Neural cell (in vitro differentiated cells): ENCODE data around the gene SCN4B. TPM values are rescaled to one million over a fixed set of nuclear protein-coding genes. Genes with fewer than 3 reads are reported as not detected.

Source experiments
- H2AFZ ChIP-seq: fragments of 200-600, 300-800 bp; sonication (generic), shearing (Covaris generic); 2 replicates; pipeline ENCODE4 v1.6.0; 2014; ENCODE audit warnings: low read depth, mild to moderate bottlenecking, antibody characterized with exemption, low read length, moderate library complexity
- H3F3A ChIP-seq: fragments of 200-600 bp; shearing (Covaris generic); 2 replicates; pipeline ENCODE4 v1.6.1; 2016; ENCODE audit warnings: mild to moderate bottlenecking, moderate library complexity, mixed read lengths, antibody characterized with exemption, low read length; ENCODE audit not compliant: insufficient read depth, poor library complexity, severe bottlenecking
- H3K27ac ChIP-seq: fragments of 200-600, 300-800 bp; sonication (generic), shearing (Covaris generic); 2 replicates; pipeline ENCODE4 v1.5.1; 2014; ENCODE audit warnings: mild to moderate bottlenecking, low read length, moderate library complexity
- H3K27me3 ChIP-seq: fragments of 300-800, 200-600 bp; sonication (generic), shearing (Covaris generic); 2 replicates; pipeline ENCODE4 v1.6.0; 2014; ENCODE audit warnings: mild to moderate bottlenecking, low read depth, low read length, moderate library complexity; ENCODE audit not compliant: insufficient read depth
- H3K36me3 ChIP-seq: fragments of 300-800, 200-600 bp; sonication (generic), shearing (Covaris generic); 2 replicates; pipeline ENCODE4 v1.5.1; 2014; ENCODE audit warnings: mild to moderate bottlenecking, antibody characterized with exemption, low read length, moderate library complexity; ENCODE audit not compliant: insufficient read depth
- H3K4me2 ChIP-seq: fragments of 300-800, 200-600 bp; sonication (generic), shearing (Covaris generic); 2 replicates; pipeline ENCODE4 v1.6.0; 2014; ENCODE audit warnings: mild to moderate bottlenecking, low read length
- H3K4me3 ChIP-seq: fragments of 300-800, 200-600 bp; sonication (generic), shearing (Covaris generic); 2 replicates; pipeline ENCODE4 v1.5.1; 2014; ENCODE audit warnings: mild to moderate bottlenecking, low read length, moderate library complexity
- H3K79me2 ChIP-seq: fragments of 200-600 bp; shearing (Covaris generic); replicated peaks from 2 replicates; pipeline ENCODE4 v1.6.0; 2014; ENCODE audit warnings: mild to moderate bottlenecking, low read length, moderate library complexity; ENCODE audit not compliant: insufficient read depth
- H3K9ac ChIP-seq: fragments of 300-800, 200-600 bp; sonication (generic), shearing (Covaris generic); 2 replicates; pipeline ENCODE4 v1.6.1; 2016; ENCODE audit warnings: mild to moderate bottlenecking, low read length, mixed read lengths
- H3K9me2 ChIP-seq: fragments of 200-600 bp; shearing (Covaris generic); 2 replicates; pipeline ENCODE4 v1.6.1; 2016; ENCODE audit warnings: mild to moderate bottlenecking, low read length, mixed read lengths; ENCODE audit not compliant: insufficient read depth
- H3K9me3 ChIP-seq: fragments of 200-600, 300-800 bp; sonication (generic), shearing (Covaris generic); 2 replicates; pipeline ENCODE4 v1.6.1; 2016; ENCODE audit warnings: mild to moderate bottlenecking, mixed run types, low read length, moderate library complexity, mixed read lengths
- H4K20me1 ChIP-seq: fragments of 200-600 bp; shearing (Covaris generic); 2 replicates; pipeline ENCODE4 v1.6.1; 2016; ENCODE audit warnings: mild to moderate bottlenecking, mixed run types; ENCODE audit not compliant: insufficient read depth
- EP300 ChIP-seq: fragments of 450-650 bp; conservative IDR thresholded peaks from 2 replicates; pipeline ENCODE4 v1.6.1; 2014; ENCODE audit warnings: antibody characterized with exemption, mild to moderate bottlenecking, moderate library complexity; ENCODE audit not compliant: poor library complexity, severe bottlenecking
- EZH2 ChIP-seq: fragments of 200-600, 300-800 bp; shearing (Covaris generic), sonication (generic); IDR thresholded peaks from 2 replicates; pipeline ENCODE4 v1.6.1; 2014; ENCODE audit warnings: antibody characterized with exemption, low read length, borderline replicate concordance, mild to moderate bottlenecking; ENCODE audit not compliant: insufficient read depth, poor library complexity, severe bottlenecking
- MXI1 ChIP-seq: fragments of 450-650 bp; conservative IDR thresholded peaks from 2 replicates; pipeline ENCODE4 v1.6.1; 2014; ENCODE audit warnings: antibody characterized with exemption, mild to moderate bottlenecking; ENCODE audit not compliant: poor library complexity, severe bottlenecking
- POLR2AphosphoS5 ChIP-seq: IDR thresholded peaks from 2 replicates; pipeline ENCODE4 v1.6.1; 2012
- RAD21 ChIP-seq: fragments of 450-650 bp; conservative IDR thresholded peaks from 2 replicates; pipeline ENCODE4 v1.6.1; 2014; ENCODE audit warnings: antibody characterized with exemption, mild to moderate bottlenecking, moderate library complexity
- REST ChIP-seq: IDR thresholded peaks from 2 replicates; pipeline ENCODE4 v1.6.1; 2012; ENCODE audit warnings: borderline replicate concordance
- SMC3 ChIP-seq: fragments of 450-650 bp; conservative IDR thresholded peaks from 2 replicates; pipeline ENCODE4 v1.6.1; 2014; ENCODE audit warnings: antibody characterized with exemption, mild to moderate bottlenecking, moderate library complexity; ENCODE audit not compliant: poor library complexity
- TAF1 ChIP-seq: IDR thresholded peaks from 2 replicates; pipeline ENCODE4 v1.6.1; 2012; ENCODE audit warnings: low read depth
- polyA plus RNA-seq: library from polyadenylated mRNA; depleted of rRNA; stranded (reverse); fragments of >200 nt; gene quantifications from 2 replicates; pipeline ENCODE4 v1.2.3, GENCODE V29; 2014
- TF ChIP-seq, protein P1 (sequence below): fragments of 450-650 bp; IDR thresholded peaks from 2 replicates; pipeline ENCODE4 v1.5.1; 2014; ENCODE audit warnings: antibody characterized with exemption, mild to moderate bottlenecking, moderate library complexity; ENCODE audit not compliant: poor library complexity, severe bottlenecking

The SCN4B gene
- polyA plus RNA-seq, 1 donor from 2014 or later = 0.61 TPM

DNA sequence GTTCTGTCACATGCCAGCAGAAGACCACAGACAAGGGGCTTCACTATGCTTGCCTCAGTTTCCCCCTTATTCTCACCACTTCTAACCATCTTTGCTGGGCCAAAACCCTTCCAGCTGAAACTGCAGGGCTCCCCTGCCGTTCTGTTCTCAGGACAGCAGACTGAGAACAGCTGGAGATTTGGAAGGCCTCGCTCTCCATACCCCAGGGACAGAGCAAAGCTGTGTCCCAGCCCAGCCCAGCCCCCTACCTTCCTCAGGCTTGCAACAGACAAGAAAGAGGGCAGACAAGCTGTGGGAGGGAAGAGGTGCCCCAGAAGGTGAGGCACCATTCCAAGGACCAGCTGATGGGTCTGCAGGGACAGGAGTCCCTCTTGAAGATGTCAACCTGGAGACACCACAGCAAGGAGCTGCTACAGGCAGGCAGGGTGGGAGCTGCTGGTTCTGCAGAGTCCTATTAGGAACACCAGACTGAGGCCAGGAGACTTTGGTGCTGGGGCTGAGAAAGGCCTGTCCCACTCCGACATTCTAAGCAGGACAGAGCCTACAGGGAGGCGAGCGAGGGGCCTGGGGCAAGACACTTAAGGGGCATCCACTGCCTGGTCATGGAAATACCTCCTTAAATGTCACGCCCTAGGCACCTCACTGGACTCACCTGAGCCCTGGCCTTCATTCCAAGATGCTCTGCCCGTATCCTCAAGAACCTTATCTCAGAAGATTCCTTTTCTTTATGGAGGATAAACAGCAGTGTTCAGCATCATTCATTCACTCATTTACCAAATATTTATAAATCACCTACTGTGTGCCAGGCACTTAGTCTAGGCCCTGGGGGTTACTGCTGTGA lies 16.9 kb upstream of the SCN4B start:
- Histone ChIP-seq H3K4me3 (no peak overlapping the region), H2AFZ (no peak overlapping the region), H3K9me3 (no peaks in the 10 kb centered on the region), H4K20me1 (no peaks in the 10 kb centered on the region), H3K9me2 (no peaks in the 10 kb centered on the region), H3K27me3 (peaks cover 17% of the 10 kb centered on the region), H3K9ac (no peak overlapping the region), H3K36me3 (no peaks in the 10 kb centered on the region), H3K79me2 (no peaks in the 10 kb centered on the region), H3K27ac (no peak overlapping the region), H3F3A (no peaks in the 10 kb centered on the region), H3K4me2 (no peak overlapping the region)
- no peak for TF ChIP-seq SMC3
- no peak for TF ChIP-seq EZH2
- TF ChIP-seq TAF1 = no peak
- TF ChIP-seq RAD21 = no peak
- TF ChIP-seq REST = no peak
- TF ChIP-seq EP300 = no peak
- TF ChIP-seq POLR2AphosphoS5 = no peak
- no peak for TF ChIP-seq MXI1
- TF ChIP-seq, protein P1, sequence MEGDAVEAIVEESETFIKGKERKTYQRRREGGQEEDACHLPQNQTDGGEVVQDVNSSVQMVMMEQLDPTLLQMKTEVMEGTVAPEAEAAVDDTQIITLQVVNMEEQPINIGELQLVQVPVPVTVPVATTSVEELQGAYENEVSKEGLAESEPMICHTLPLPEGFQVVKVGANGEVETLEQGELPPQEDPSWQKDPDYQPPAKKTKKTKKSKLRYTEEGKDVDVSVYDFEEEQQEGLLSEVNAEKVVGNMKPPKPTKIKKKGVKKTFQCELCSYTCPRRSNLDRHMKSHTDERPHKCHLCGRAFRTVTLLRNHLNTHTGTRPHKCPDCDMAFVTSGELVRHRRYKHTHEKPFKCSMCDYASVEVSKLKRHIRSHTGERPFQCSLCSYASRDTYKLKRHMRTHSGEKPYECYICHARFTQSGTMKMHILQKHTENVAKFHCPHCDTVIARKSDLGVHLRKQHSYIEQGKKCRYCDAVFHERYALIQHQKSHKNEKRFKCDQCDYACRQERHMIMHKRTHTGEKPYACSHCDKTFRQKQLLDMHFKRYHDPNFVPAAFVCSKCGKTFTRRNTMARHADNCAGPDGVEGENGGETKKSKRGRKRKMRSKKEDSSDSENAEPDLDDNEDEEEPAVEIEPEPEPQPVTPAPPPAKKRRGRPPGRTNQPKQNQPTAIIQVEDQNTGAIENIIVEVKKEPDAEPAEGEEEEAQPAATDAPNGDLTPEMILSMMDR = no peak

DNA sequence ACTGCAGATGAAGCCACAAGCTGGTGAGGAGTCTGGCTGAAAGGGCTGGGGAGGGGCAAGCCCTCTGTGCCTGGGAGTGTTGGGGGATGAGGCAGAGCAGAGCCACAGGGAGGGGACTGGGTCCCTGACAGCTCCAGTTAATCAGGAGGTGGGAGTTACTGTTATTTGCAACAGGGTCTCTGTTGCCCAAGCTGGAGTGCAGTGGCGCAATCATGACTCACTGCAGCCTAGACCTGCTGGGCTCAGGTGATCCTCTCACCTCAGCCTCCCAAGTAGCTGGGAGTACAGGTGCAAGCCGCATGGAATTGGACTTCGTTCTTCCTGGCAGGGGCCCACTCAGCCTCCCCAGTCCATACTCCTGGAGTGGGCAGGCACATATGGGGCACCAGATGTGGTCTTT lies 16.1 kb upstream of the SCN4B start:
- Histone ChIP-seq H3K79me2 (no peaks in the 10 kb centered on the region), H3K9me3 (no peaks in the 10 kb centered on the region), H3K9ac (no peak overlapping the region), H4K20me1 (no peaks in the 10 kb centered on the region), H3K4me2 (no peak overlapping the region), H3F3A (no peaks in the 10 kb centered on the region), H2AFZ (no peak overlapping the region), H3K4me3 (no peak overlapping the region), H3K36me3 (no peaks in the 10 kb centered on the region), H3K9me2 (no peaks in the 10 kb centered on the region), H3K27me3 (peaks cover 17% of the 10 kb centered on the region), H3K27ac (no peak overlapping the region)
- no peak for TF ChIP-seq EZH2
- TF ChIP-seq POLR2AphosphoS5 = no peak
- TF ChIP-seq MXI1 = no peak
- TF ChIP-seq TAF1 = no peak
- TF ChIP-seq REST = no peak
- no peak for TF ChIP-seq RAD21
- no peak for TF ChIP-seq EP300
